Upper lobe of left lung (tissue), 6 donors: ENCODE data around the gene CDH12. TPM values are rescaled to one million over a fixed set of nuclear protein-coding genes. Genes with fewer than 3 reads are reported as not detected.

Experiments used
- ATAC-seq, 2 donors: fragments of 200-7000 bp; cut with Tn5 transposase; one replicate each; pipeline ENCODE4 v1.9.1; 2022; ENCODE audit warnings: mild to moderate bottlenecking in 2 of 2, moderate library complexity in 2 of 2; ENCODE audit not compliant: low FRiP score in 2 of 2
- DNase-seq, 2 donors: peaks; one replicate each; pipeline ENCODE4 v3.0.0-alpha.2; 2019 to 2020
- H3K27ac ChIP-seq, 4 donors: fragments of 200-600 bp; sonication (generic); one replicate each; pipeline ENCODE4 v1.5.1; 2016 to 2019
- H3K27me3 ChIP-seq, 4 donors: fragments of 200-600 bp; sonication (generic); one replicate each; pipeline ENCODE4 v1.5.1; 2017 to 2019
- H3K36me3 ChIP-seq, 4 donors: fragments of 200-600 bp; sonication (generic); one replicate each; pipeline ENCODE4 v1.5.1; 2016 to 2019
- H3K4me1 ChIP-seq, 4 donors: fragments of 200-600 bp; sonication (generic); one replicate each; pipeline ENCODE4 v1.5.1; 2018 to 2019
- H3K4me3 ChIP-seq, 4 donors: fragments of 200-600 bp; sonication (generic); one replicate each; pipeline ENCODE4 v1.5.1; 2017 to 2019; ENCODE audit warnings: mild to moderate bottlenecking in 2 of 4, moderate library complexity in 1 of 4
- H3K9me3 ChIP-seq, 4 donors: fragments of 200-600 bp; sonication (generic); one replicate each; pipeline ENCODE4 v1.5.1; 2018 to 2019
- CTCF ChIP-seq, 6 experiments: fragments of 450-650 bp in 4 of 6; fragments of 200-600 bp in 2 of 6; sonication (generic) in 2 of 6; IDR thresholded peaks; one replicate each; pipeline ENCODE4 v1.5.1; 2016 to 2019; ENCODE audit warnings: antibody characterized with exemption in 6 of 6
- EP300 ChIP-seq, 4 donors: sonication (generic); formaldehyde crosslinking; IDR thresholded peaks; one replicate each; pipeline ENCODE4 v1.5.1; 2017; ENCODE audit warnings: antibody characterized with exemption in 4 of 4, control low read depth in 2 of 4
- POLR2A ChIP-seq, 4 donors: fragments of 450-650 bp; IDR thresholded peaks; one replicate each; pipeline ENCODE4 v1.5.1; 2016 to 2017; ENCODE audit warnings: antibody characterized with exemption in 4 of 4, mild to moderate bottlenecking in 2 of 4
- POLR2AphosphoS5 ChIP-seq, 2 donors: sonication (generic); formaldehyde crosslinking; IDR thresholded peaks; one replicate each; pipeline ENCODE4 v1.5.1; 2017; ENCODE audit warnings: antibody characterized with exemption in 2 of 2
- WGBS, 2 donors: methylation state at CpG; one replicate each; pipeline ENCODE4 v1.1.5; 2017 to 2018; 5-methylcytosine and 5-hydroxymethylcytosine counted together
- total RNA-seq, 6 donors: library from RNA; depleted of rRNA in 4 of 6; stranded (reverse); fragments of >200 nt in 4 of 6; gene quantifications; one replicate each; pipeline versions ENCODE4 v1.1.0 to v1.2.1, GENCODE V29; 2016 to 2021
- donor health status: DM: no; HTN: no; CAD: no; lungs with moderate emphysema.
- donor health status: DM: no; HTN: yes; CAD: no; lungs with severe emphysema.

The CDH12 gene
- total RNA-seq, 6 donors from 2014 or later = 0.10 to 0.49 TPM; not detected in 4

DNA sequence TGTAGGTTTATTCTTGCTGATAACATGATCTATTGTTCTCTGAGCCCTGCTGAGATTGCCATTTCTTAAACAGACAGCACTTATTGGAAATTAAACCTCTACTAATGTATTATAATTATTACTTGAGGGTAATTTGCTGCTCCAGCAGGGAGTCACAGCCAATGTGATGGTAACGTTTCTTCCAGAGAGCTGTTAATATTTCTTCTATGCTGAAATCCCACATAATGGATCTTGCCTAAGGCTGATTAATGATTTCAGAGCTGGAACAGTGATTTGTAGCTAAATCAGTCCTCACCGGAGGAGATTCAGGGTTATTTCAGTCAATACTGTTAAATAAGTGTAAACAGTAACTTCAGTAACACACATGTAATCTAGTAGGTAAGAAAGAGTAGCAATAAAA lies 170.1 kb downstream of the CDH12 start:
- WGBS, 2 donors = 47 to 56% methylated on average over 2 of the region's 2 CpGs
- Histone ChIP-seq H3K4me3 (no peak overlapping the region), H3K36me3 (no peaks in the 10 kb centered on the region), H3K27ac (no peak overlapping the region), H3K27me3 (no peaks in the 10 kb centered on the region), H3K9me3 (no peaks in the 10 kb centered on the region), H3K4me1 (no peaks in the 10 kb centered on the region)
- no peak for TF ChIP-seq CTCF (IDR thresholded peaks at IDR 0.05)
- no peak for TF ChIP-seq EP300 (IDR thresholded peaks at IDR 0.05)
- no peak for TF ChIP-seq POLR2A (IDR thresholded peaks at IDR 0.05)
- no peak for TF ChIP-seq POLR2AphosphoS5 (IDR thresholded peaks at IDR 0.05)
- DNase-seq (no peak), ATAC-seq (no peak)

GRCh38 chr5:22678886-22679285 lies 174.3 kb downstream of the CDH12 start:
- no peaks in the 10 kb centered on the region for H3K36me3 ChIP-seq
- H3K27ac ChIP-seq = no peak overlapping the region
- H3K4me1 ChIP-seq = no peaks in the 10 kb centered on the region
- DNase-seq (no peak), ATAC-seq (no peak)
- TF ChIP-seq POLR2AphosphoS5 (IDR thresholded peaks at IDR 0.05) = no peak
- no peak for TF ChIP-seq CTCF (IDR thresholded peaks at IDR 0.05)
- no peaks in the 10 kb centered on the region for H3K9me3 ChIP-seq
- no peak overlapping the region for H3K4me3 ChIP-seq
- 73 to 74% methylated on average over 3 of the region's 3 CpGs for WGBS, 2 donors
- H3K27me3 ChIP-seq = no peaks in the 10 kb centered on the region

GRCh38 chr5:22673131-22673530 lies 180.0 kb downstream of the CDH12 start:
- Histone ChIP-seq H3K36me3 (no peaks in the 10 kb centered on the region), H3K27me3 (no peaks in the 10 kb centered on the region), H3K27ac (no peak overlapping the region), H3K9me3 (no peaks in the 10 kb centered on the region), H3K4me3 (no peak overlapping the region), H3K4me1 (no peaks in the 10 kb centered on the region)
- TF ChIP-seq CTCF (IDR thresholded peaks at IDR 0.05) (no peak), EP300 (IDR thresholded peaks at IDR 0.05) (no peak), POLR2AphosphoS5 (IDR thresholded peaks at IDR 0.05) (no peak), POLR2A (IDR thresholded peaks at IDR 0.05) (no peak)
- DNase-seq (no peak), ATAC-seq (no peak)

- Histone ChIP-seq H3K9me3 (no peaks in the 10 kb centered on the region), H3K4me3 (no peak overlapping the region), H3K4me1 (no peaks in the 10 kb centered on the region), H3K27ac (no peak overlapping the region), H3K36me3 (no peaks in the 10 kb centered on the region), H3K27me3 (no peaks in the 10 kb centered on the region)
- no peak for ATAC-seq
- 70 to 83% methylated on average over 4 of the region's 4 CpGs for WGBS, 2 donors
- TF ChIP-seq POLR2A (IDR thresholded peaks at IDR 0.05) (no peak), CTCF (IDR thresholded peaks at IDR 0.05) (no peak), POLR2AphosphoS5 (IDR thresholded peaks at IDR 0.05) (no peak), EP300 (IDR thresholded peaks at IDR 0.05) (no peak)
- DNase-seq = no peak
Measured at GRCh38 chr5:22669345-22669744, 183.8 kb downstream of the CDH12 start.

DNA sequence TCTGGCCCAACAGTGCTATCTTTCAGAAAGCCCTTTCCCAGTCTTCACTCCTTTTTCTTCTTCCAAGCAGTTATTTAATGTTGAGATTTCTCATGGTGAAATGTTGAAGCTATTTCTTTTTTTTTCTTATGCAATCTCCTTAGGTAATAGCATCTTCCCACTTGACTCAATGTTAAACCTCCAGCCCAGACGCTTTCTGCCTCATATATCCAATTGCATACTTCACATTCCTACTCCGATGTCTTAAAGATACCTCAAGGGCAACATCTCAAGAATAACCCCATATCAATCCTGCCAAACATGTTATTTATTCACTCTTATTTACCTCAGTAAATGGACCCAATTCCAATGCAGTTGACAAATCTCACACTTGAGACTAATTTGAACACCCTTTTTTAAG lies 187.3 kb downstream of the CDH12 start:
- Histone ChIP-seq H3K4me3 (no peak overlapping the region), H3K36me3 (no peaks in the 10 kb centered on the region), H3K4me1 (no peaks in the 10 kb centered on the region), H3K27me3 (no peaks in the 10 kb centered on the region), H3K27ac (no peak overlapping the region), H3K9me3 (no peaks in the 10 kb centered on the region)
- DNase-seq = no peak
- TF ChIP-seq POLR2AphosphoS5 (IDR thresholded peaks at IDR 0.05) = no peak
- TF ChIP-seq EP300 (IDR thresholded peaks at IDR 0.05) = no peak
- no peak for TF ChIP-seq POLR2A (IDR thresholded peaks at IDR 0.05)
- TF ChIP-seq CTCF (IDR thresholded peaks at IDR 0.05) = no peak
- no peak for ATAC-seq
- 72 to 75% methylated on average over 2 of the region's 2 CpGs for WGBS, 2 donors
